Loucy (cell line): ENCODE data around the gene GPR84.

ENCODE experiments used
- H2AFZ ChIP-seq: fragments of 200-600 bp; sonication (generic); 2 replicates; pipeline ENCODE4 v1.6.0; 2016; ENCODE audit warnings: antibody characterized with exemption, mild to moderate bottlenecking, low read length, moderate library complexity
- H3F3A ChIP-seq: fragments of 200-600 bp; 2 replicates; pipeline ENCODE4 v1.6.0; 2016; ENCODE audit warnings: antibody characterized with exemption, low read depth, mild to moderate bottlenecking
- H3K27me3 ChIP-seq: fragments of 200-600 bp; sonication (generic); 2 replicates; pipeline ENCODE4 v1.6.1; 2014; ENCODE audit warnings: low read length, mild to moderate bottlenecking; ENCODE audit not compliant: insufficient read depth, poor library complexity, severe bottlenecking
- H3K36me3 ChIP-seq: fragments of 200-600 bp; sonication (generic); 2 replicates; pipeline ENCODE4 v1.6.1; 2016; ENCODE audit warnings: low read length; ENCODE audit not compliant: insufficient read depth
- H3K4me1 ChIP-seq: fragments of 200-600 bp; sonication (generic); 2 replicates; pipeline ENCODE4 v1.5.1; 2014; ENCODE audit warnings: low read length, mild to moderate bottlenecking; ENCODE audit not compliant: insufficient read depth, poor library complexity, severe bottlenecking
- H3K4me2 ChIP-seq: fragments of 200-600 bp; sonication (generic); 2 replicates; pipeline ENCODE4 v1.6.0; 2014; ENCODE audit warnings: antibody characterized with exemption, low read length, low read depth, mild to moderate bottlenecking; ENCODE audit not compliant: poor library complexity, severe bottlenecking
- H3K4me3 ChIP-seq: fragments of 200-600 bp; sonication (generic); 2 replicates; pipeline ENCODE4 v1.5.1; 2014; ENCODE audit warnings: low read length, mild to moderate bottlenecking, mixed read lengths; ENCODE audit not compliant: poor library complexity, severe bottlenecking
- H3K79me2 ChIP-seq: fragments of 200-600 bp; sonication (generic); 2 replicates; pipeline ENCODE4 v1.6.1; 2014; ENCODE audit warnings: low read length; ENCODE audit not compliant: insufficient read depth
- H3K9ac ChIP-seq: fragments of 200-600 bp; sonication (generic); 2 replicates; pipeline ENCODE4 v1.6.0; 2014; ENCODE audit warnings: mild to moderate bottlenecking, low read depth, low read length, moderate library complexity; ENCODE audit not compliant: poor library complexity, severe bottlenecking
- H3K9me2 ChIP-seq: fragments of 200-600 bp; sonication (generic); replicated peaks from 2 replicates; pipeline ENCODE4 v1.6.1; 2016; ENCODE audit warnings: low read depth, low read length, mixed read lengths
- H3K9me3 ChIP-seq: fragments of 200-600 bp; sonication (generic); 2 replicates; pipeline ENCODE4 v1.6.1; 2014; ENCODE audit warnings: mild to moderate bottlenecking, antibody characterized with exemption, low read length, low read depth; ENCODE audit not compliant: insufficient read depth
- H4K20me1 ChIP-seq: fragments of 200-600 bp; sonication (generic); 2 replicates; pipeline ENCODE4 v1.6.0; 2014; ENCODE audit warnings: antibody characterized with exemption, low read length, mild to moderate bottlenecking; ENCODE audit not compliant: insufficient read depth, poor library complexity, severe bottlenecking
- EZH2phosphoT487 ChIP-seq: fragments of 200-600 bp; IDR thresholded peaks from 2 replicates; pipeline ENCODE4 v1.6.1; 2018; ENCODE audit warnings: antibody characterized with exemption, mild to moderate bottlenecking, moderate library complexity, borderline replicate concordance
- TF ChIP-seq, protein P1 (sequence below): fragments of 200-600 bp; sonication (generic); conservative IDR thresholded peaks from 2 replicates; pipeline ENCODE4 v1.5.1; 2014; ENCODE audit warnings: mild to moderate bottlenecking, antibody characterized with exemption, low read length

The GPR84 gene

DNA sequence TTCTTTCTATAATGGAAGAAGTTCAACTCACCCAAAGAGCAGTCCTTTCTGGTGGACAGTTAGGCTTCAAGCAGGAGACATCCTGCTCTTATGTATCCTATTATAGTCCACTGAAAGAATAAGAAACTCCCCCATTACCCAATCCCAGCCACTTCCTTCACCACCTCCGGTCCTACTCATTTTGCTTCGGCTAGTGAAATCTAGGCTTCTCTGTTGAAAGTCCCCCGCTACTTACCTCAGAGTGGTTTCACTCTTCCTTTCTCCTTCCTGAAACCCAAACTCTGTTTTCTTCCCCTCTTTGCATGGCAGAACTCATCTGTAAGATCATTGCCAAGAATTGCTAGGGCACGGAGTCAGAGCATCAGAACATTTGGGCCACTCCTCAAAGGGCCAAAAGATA is at the start of gene GPR84:
GPR84 (minus strand) TSS at position 74 of the 400 bp plus-strand sequence. CDS start 635 bp downstream, outside the sequence.
- Histone ChIP-seq H4K20me1 (no peaks in the 10 kb centered on the region), H3K4me1 (peaks cover 20% of the 10 kb centered on the region), H3K9me3 (no peaks in the 10 kb centered on the region), H3K79me2 (no peaks in the 10 kb centered on the region), H3F3A (0 out of 2 replicates have a peak, but pooled peaks cover 2% of the 10 kb centered on the region), H3K9me2 (no peaks in the 10 kb centered on the region), H2AFZ (no peak within 1 kb of the TSS), H3K4me2 (no peak within 1 kb of the TSS), H3K27me3 (no peaks in the 10 kb centered on the region), H3K4me3 (no peak within 1 kb of the TSS), H3K36me3 (no peaks in the 10 kb centered on the region), H3K9ac (no peak within 1 kb of the TSS)
- TF ChIP-seq EZH2phosphoT487: no peak
- TF ChIP-seq, protein P1, sequence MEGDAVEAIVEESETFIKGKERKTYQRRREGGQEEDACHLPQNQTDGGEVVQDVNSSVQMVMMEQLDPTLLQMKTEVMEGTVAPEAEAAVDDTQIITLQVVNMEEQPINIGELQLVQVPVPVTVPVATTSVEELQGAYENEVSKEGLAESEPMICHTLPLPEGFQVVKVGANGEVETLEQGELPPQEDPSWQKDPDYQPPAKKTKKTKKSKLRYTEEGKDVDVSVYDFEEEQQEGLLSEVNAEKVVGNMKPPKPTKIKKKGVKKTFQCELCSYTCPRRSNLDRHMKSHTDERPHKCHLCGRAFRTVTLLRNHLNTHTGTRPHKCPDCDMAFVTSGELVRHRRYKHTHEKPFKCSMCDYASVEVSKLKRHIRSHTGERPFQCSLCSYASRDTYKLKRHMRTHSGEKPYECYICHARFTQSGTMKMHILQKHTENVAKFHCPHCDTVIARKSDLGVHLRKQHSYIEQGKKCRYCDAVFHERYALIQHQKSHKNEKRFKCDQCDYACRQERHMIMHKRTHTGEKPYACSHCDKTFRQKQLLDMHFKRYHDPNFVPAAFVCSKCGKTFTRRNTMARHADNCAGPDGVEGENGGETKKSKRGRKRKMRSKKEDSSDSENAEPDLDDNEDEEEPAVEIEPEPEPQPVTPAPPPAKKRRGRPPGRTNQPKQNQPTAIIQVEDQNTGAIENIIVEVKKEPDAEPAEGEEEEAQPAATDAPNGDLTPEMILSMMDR: no peak

DNA sequence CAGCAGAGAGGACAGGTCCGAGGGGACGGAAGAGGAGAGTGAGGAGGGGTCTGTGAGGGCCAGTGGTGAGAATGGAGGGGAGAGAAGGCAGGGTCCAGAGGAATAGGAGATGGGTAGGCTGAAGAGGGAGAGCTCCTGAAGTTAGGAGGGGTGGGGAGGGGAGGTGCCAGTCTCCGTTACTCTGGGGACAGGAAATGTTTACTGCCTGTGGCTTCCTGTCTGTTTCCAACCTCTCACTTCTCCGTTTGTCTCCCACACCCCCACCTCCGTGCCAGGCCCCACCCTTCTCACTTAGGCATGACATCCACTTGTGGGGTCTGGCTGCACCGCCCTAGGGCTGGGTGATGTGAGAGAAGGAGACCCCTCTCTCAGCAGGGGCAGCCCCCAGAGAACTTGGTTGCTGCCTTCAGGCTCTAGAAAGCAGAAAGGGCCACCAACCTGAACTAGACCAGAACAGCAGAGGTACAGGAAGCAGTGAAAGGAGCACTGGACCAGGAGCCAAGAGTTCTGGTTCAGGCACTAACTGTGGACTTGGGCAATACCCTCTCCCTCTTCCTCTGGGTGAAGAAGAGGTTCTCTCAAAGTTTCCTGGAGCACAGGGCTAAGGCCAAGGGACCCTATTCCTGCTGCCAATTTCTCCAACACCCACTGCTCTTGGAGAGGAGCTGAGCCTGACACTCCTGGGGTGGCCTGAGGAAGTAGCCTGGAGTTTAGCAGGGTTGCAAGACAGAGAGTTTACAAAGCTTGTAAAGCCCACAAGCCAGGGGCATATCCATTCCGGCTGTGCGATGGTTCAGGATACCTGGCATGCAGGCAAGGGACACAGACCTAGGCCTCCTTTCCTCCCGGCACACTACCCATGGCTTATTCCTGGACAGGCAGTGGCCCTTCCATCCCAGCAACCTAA is 49.3 kb upstream of the GPR84 start:
- Histone ChIP-seq H3K4me1 (peaks cover 64% of the 10 kb centered on the region), H4K20me1 (peaks cover 21% of the 10 kb centered on the region), H3K9ac (peak overlapping the region; percentile 99), H3K79me2 (peaks cover 100% of the 10 kb centered on the region), H3K27me3 (peaks cover 2% of the 10 kb centered on the region), H3F3A (peaks cover 6% of the 10 kb centered on the region; the same call in 1 of the 2 replicates), H3K4me3 (peak overlapping the region; percentile 85), H3K9me2 (no peaks in the 10 kb centered on the region), H2AFZ (no peak overlapping the region), H3K4me2 (peak overlapping the region; percentile 100), H3K9me3 (no peaks in the 10 kb centered on the region), H3K36me3 (peaks cover 27% of the 10 kb centered on the region; the same call in 1 of the 2 replicates)
- TF ChIP-seq EZH2phosphoT487: no peak
- TF ChIP-seq, protein P1: no peak

DNA sequence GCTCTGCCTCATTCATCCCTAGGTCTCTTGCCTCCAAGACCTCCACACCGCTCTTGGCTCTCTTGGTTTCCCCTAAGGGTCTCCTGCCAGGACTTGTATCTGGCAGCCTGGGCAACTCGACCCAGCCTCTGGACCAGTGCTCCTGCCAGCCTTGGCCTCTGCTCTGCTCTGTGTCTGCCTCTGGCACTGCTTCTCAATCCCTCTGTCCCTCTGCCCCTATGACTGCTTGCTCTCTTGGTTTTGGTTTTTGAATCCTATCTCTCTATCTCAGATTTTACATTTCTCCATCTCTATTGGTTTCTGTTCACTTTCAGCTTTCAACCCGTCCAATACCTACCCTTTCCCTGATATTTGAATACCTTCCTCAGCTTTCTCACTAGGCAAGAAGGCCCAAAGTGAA is 48.5 kb upstream of the GPR84 start:
- Histone ChIP-seq H3K36me3 (peaks cover 33% of the 10 kb centered on the region; the same call in 1 of the 2 replicates), H3K4me2 (peak overlapping the region; percentile 100), H3F3A (peaks cover 6% of the 10 kb centered on the region; the same call in 1 of the 2 replicates), H2AFZ (no peak overlapping the region), H3K9ac (peak overlapping the region; percentile 99), H3K9me2 (no peaks in the 10 kb centered on the region), H3K4me1 (peaks cover 64% of the 10 kb centered on the region), H4K20me1 (peaks cover 19% of the 10 kb centered on the region), H3K79me2 (peaks cover 92% of the 10 kb centered on the region), H3K9me3 (no peaks in the 10 kb centered on the region), H3K27me3 (no peaks in the 10 kb centered on the region), H3K4me3 (peak overlapping the region; percentile 85)
- TF ChIP-seq, protein P1: no peak
- no peak for TF ChIP-seq EZH2phosphoT487
